Measurements from ENCODE around the gene TMEM135. TPM values are rescaled to one million over a fixed set of nuclear protein-coding genes. Genes with fewer than 3 reads are reported as not detected.

TMEM135 gene
- total RNA-seq, 1 experiment from 2014 or later = 14.0 TPM

GRCh38 chr11:87317441-87317840, 279.7 kb downstream of the TMEM135 start:
- no peak overlapping the region for H2AFZ ChIP-seq (ENCODE audit: low read length)
- no peaks in the 10 kb centered on the region for H3K9me2 ChIP-seq (replicated peaks; ENCODE audit: low read length)
- H4K20me1 ChIP-seq (ENCODE audit: low read length) = no peaks in the 10 kb centered on the region
- H3K36me3 ChIP-seq (ENCODE audit: low read depth, low read length) = 0 out of 2 replicates have a peak, but pooled peaks cover 2% of the 10 kb centered on the region
- H3K27ac ChIP-seq (ENCODE audit: low read length) = no peak overlapping the region
- H3K79me2 ChIP-seq (ENCODE audit: low read length) = no peaks in the 10 kb centered on the region
- no peaks in the 10 kb centered on the region for H3K27me3 ChIP-seq (ENCODE audit: low read length)
- BruUV-seq (replicated peaks) = no TSS peak
- H3K9me3 ChIP-seq (ENCODE audit: low read length) = no peaks in the 10 kb centered on the region
- ChIA-PET POLR2A (ENCODE audit: unreplicated experiment) (no interaction called here), CTCF (no interaction called here)
- H3K4me1 ChIP-seq (ENCODE audit: insufficient read depth, low read length) = no peaks in the 10 kb centered on the region
- no peak overlapping the region for H3K4me2 ChIP-seq (ENCODE audit: low read length)
- intact Hi-C loops (cut with micrococcal nuclease) = no loop called here
- H3K9ac ChIP-seq (ENCODE audit: low read length) = no peak overlapping the region
- no peak overlapping the region for H3K4me3 ChIP-seq (ENCODE audit: low read length)
- ATAC-seq (no peak), DNase-seq (no peak)
- H3F3A ChIP-seq (ENCODE audit: low read length, unreplicated experiment) = no peaks in the 10 kb centered on the region
- TF ChIP-seq, protein P1, sequence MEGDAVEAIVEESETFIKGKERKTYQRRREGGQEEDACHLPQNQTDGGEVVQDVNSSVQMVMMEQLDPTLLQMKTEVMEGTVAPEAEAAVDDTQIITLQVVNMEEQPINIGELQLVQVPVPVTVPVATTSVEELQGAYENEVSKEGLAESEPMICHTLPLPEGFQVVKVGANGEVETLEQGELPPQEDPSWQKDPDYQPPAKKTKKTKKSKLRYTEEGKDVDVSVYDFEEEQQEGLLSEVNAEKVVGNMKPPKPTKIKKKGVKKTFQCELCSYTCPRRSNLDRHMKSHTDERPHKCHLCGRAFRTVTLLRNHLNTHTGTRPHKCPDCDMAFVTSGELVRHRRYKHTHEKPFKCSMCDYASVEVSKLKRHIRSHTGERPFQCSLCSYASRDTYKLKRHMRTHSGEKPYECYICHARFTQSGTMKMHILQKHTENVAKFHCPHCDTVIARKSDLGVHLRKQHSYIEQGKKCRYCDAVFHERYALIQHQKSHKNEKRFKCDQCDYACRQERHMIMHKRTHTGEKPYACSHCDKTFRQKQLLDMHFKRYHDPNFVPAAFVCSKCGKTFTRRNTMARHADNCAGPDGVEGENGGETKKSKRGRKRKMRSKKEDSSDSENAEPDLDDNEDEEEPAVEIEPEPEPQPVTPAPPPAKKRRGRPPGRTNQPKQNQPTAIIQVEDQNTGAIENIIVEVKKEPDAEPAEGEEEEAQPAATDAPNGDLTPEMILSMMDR (conservative IDR thresholded peaks at IDR 0.05; ENCODE audit: low read depth, low read length) = no peak
- TF ChIP-seq EZH2 (IDR thresholded peaks at IDR 0.05; ENCODE audit: low read length, unreplicated experiment) (no peak), EZH2phosphoT487 (IDR thresholded peaks at IDR 0.05; ENCODE audit: borderline replicate concordance, low read length) (no peak)

DNA sequence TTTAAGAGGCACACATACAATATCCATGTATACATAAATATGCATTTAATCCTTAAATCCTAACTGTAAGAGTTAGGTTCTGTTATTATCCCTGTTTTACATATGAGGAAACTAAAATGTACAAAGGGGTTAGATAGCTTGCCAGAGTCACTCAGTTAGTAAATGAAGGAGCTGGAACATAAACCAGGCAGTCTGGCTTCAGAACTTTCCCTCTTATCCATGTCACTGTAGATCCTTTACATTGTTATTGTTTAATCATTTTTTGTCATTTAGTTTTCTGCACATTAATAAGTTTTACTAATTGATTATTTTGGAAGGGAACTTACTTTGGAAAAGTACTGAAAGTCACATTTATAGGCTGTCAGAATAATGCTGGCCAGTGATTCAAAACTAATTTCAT, 282.4 kb downstream of the TMEM135 start:
- no peaks in the 10 kb centered on the region for H3K9me2 ChIP-seq (replicated peaks; ENCODE audit: low read length)
- no peak overlapping the region for H3K4me3 ChIP-seq (ENCODE audit: low read length)
- no peak overlapping the region for H3K4me2 ChIP-seq (ENCODE audit: low read length)
- H3K36me3 ChIP-seq (ENCODE audit: low read depth, low read length) = 0 out of 2 replicates have a peak, but pooled peaks cover 2% of the 10 kb centered on the region
- H3F3A ChIP-seq (ENCODE audit: low read length, unreplicated experiment) = no peaks in the 10 kb centered on the region
- BruUV-seq (replicated peaks) = no TSS peak
- ChIA-PET CTCF (interaction anchor here (0.6 kb wide), 1 partner anchor 1466 kb away, joined by 3 read pairs; no protein-coding TSS in a partner anchor), POLR2A (ENCODE audit: unreplicated experiment) (no interaction called here)
- H3K4me1 ChIP-seq (ENCODE audit: insufficient read depth, low read length) = no peaks in the 10 kb centered on the region
- no peaks in the 10 kb centered on the region for H3K9me3 ChIP-seq (ENCODE audit: low read length)
- DNase-seq (no peak), ATAC-seq (no peak)
- no peak overlapping the region for H3K27ac ChIP-seq (ENCODE audit: low read length)
- no peaks in the 10 kb centered on the region for H4K20me1 ChIP-seq (ENCODE audit: low read length)
- intact Hi-C loops (cut with micrococcal nuclease) = no loop called here
- H2AFZ ChIP-seq (ENCODE audit: low read length) = no peak overlapping the region
- no peak overlapping the region for H3K9ac ChIP-seq (ENCODE audit: low read length)
- no peaks in the 10 kb centered on the region for H3K27me3 ChIP-seq (ENCODE audit: low read length)
- H3K79me2 ChIP-seq (ENCODE audit: low read length) = no peaks in the 10 kb centered on the region
- no peak for TF ChIP-seq EZH2 (IDR thresholded peaks at IDR 0.05; ENCODE audit: low read length, unreplicated experiment)

- H2AFZ ChIP-seq (ENCODE audit: low read length) = no peak overlapping the region
- H3F3A ChIP-seq (ENCODE audit: low read length, unreplicated experiment) = no peaks in the 10 kb centered on the region
- no peak overlapping the region for H3K27ac ChIP-seq (ENCODE audit: low read length)
- no peak for TF ChIP-seq EZH2phosphoT487 (IDR thresholded peaks at IDR 0.05; ENCODE audit: borderline replicate concordance, low read length)
- TF ChIP-seq, protein P1 (conservative IDR thresholded peaks at IDR 0.05; ENCODE audit: low read depth, low read length) = no peak
- TF ChIP-seq EZH2 (IDR thresholded peaks at IDR 0.05; ENCODE audit: low read length, unreplicated experiment) = no peak
- no peak overlapping the region for H3K9ac ChIP-seq (ENCODE audit: low read length)
- ATAC-seq (no peak), DNase-seq (no peak)
- no peaks in the 10 kb centered on the region for H3K27me3 ChIP-seq (ENCODE audit: low read length)
- CTCF ChIA-PET = no interaction called here
- intact Hi-C loops (cut with micrococcal nuclease) = no loop called here
- H3K9me2 ChIP-seq (replicated peaks; ENCODE audit: low read length) = no peaks in the 10 kb centered on the region
- H3K4me3 ChIP-seq (ENCODE audit: low read length) = no peak overlapping the region
- POLR2A ChIA-PET (ENCODE audit: unreplicated experiment) = no interaction called here
- no peaks in the 10 kb centered on the region for H4K20me1 ChIP-seq (ENCODE audit: low read length)
- H3K4me1 ChIP-seq (ENCODE audit: insufficient read depth, low read length) = no peaks in the 10 kb centered on the region
- H3K4me2 ChIP-seq (ENCODE audit: low read length) = no peak overlapping the region
- BruUV-seq (replicated peaks) = no TSS peak
- no peaks in the 10 kb centered on the region for H3K79me2 ChIP-seq (ENCODE audit: low read length)
- no peaks in the 10 kb centered on the region for H3K9me3 ChIP-seq (ENCODE audit: low read length)
- H3K36me3 ChIP-seq (ENCODE audit: low read depth, low read length) = 0 out of 2 replicates have a peak, but pooled peaks cover 2% of the 10 kb centered on the region
Measured at GRCh38 chr11:87322568-87322967, 284.8 kb downstream of the TMEM135 start.

All from PC-3 (cell line).